ENCODE data around the gene IQCF5. TPM values are rescaled to one million over a fixed set of nuclear protein-coding genes. Genes with fewer than 3 reads are reported as not detected.
"Not testable (repeated sequence)": the region's sequence is repeated elsewhere in the genome, so short reads cannot be mapped to it uniquely, and the experiment has no call there.

IQCF5 gene
- total and polyA plus RNA-seq, 2 donors (not counting 3 experiments of a cell fraction or from before 2014, with no cell fraction given), result not detected

GRCh38 chr3:51855411-51855810 lies 20.0 kb downstream of the IQCF5 start:
- H3K4me1 ChIP-seq (ENCODE audit: control insufficient read depth, extremely low read depth, insufficient read depth, low read length); FAIRE-seq; DNase-seq (ENCODE audit: low read depth, low spot score); H3K9me1 ChIP-seq (replicated peaks; ENCODE audit: control insufficient read depth, extremely low read depth, insufficient read depth, low read length); H3K79me2 ChIP-seq (ENCODE audit: control insufficient read depth, insufficient read depth, low read length); dilution Hi-C loops (cut with MboI; ENCODE audit: extremely low pct_ligation_motif_present, low sequenced_read_pairs); CTCF ChIA-PET; H3K4me2 ChIP-seq (ENCODE audit: insufficient read depth, low read length); H2AFZ ChIP-seq (ENCODE audit: low read depth, low read length); H4K20me1 ChIP-seq (replicated peaks; ENCODE audit: control insufficient read depth, extremely low read depth, insufficient read depth, low read length); BruUV-seq (replicated peaks); intact Hi-C loops (cut with micrococcal nuclease); H3K9ac ChIP-seq (replicated peaks; ENCODE audit: extremely low read depth, insufficient read depth, low read length); H3K4me3 ChIP-seq (replicated peaks in 1 of 3; ENCODE audit: insufficient read depth in 1 of 3, low read depth in 1 of 3, low read length in 3 of 3); H3K27me3 ChIP-seq (ENCODE audit: control insufficient read depth in 2 of 2, insufficient read depth in 2 of 2, low read length in 2 of 2); H3K9me3 ChIP-seq (replicated peaks; ENCODE audit: control insufficient read depth, insufficient read depth, low read length); H3K36me3 ChIP-seq (ENCODE audit: control insufficient read depth in 2 of 2, extremely low read depth in 1 of 2, insufficient read depth in 2 of 2, low read length in 2 of 2); H3K27ac ChIP-seq (ENCODE audit: insufficient read depth, low read depth, low read length); POLR2A ChIA-PET: not testable (repeated sequence)

GRCh38 chr3:51845129-51845528 lies 30.3 kb downstream of the IQCF5 start:
- POLR2A ChIA-PET, result no interaction called here
- no peaks in the 10 kb centered on the region for H4K20me1 ChIP-seq (replicated peaks; ENCODE audit: control insufficient read depth, extremely low read depth, insufficient read depth, low read length)
- H3K9ac ChIP-seq (replicated peaks; ENCODE audit: extremely low read depth, insufficient read depth, low read length), result no peak overlapping the region
- H3K79me2 ChIP-seq (ENCODE audit: control insufficient read depth, insufficient read depth, low read length), result no peaks in the 10 kb centered on the region
- peaks cover 0 to 1% of the 10 kb centered on the region in 2 experiments for H3K27me3 ChIP-seq (ENCODE audit: control insufficient read depth in 2 of 2, insufficient read depth in 2 of 2, low read length in 2 of 2)
- CTCF ChIA-PET, result no interaction called here
- no peak overlapping the region for H3K27ac ChIP-seq (ENCODE audit: insufficient read depth, low read depth, low read length)
- H3K4me1 ChIP-seq (ENCODE audit: control insufficient read depth, extremely low read depth, insufficient read depth, low read length), result no peaks in the 10 kb centered on the region
- dilution Hi-C loops (cut with MboI; ENCODE audit: extremely low pct_ligation_motif_present, low sequenced_read_pairs), result no loop called here
- no peak for TF ChIP-seq GATA2 (IDR thresholded peaks at IDR 0.05; ENCODE audit: insufficient read depth, insufficient read length, low read depth, low read length)
- no peak for TF ChIP-seq EZH2 (IDR thresholded peaks at IDR 0.05; ENCODE audit: borderline replicate concordance, low read depth, low read length, severe bottlenecking)
- no peak for TF ChIP-seq POLR2A (IDR thresholded peaks at IDR 0.05; ENCODE audit: low read depth, low read length)
- TF ChIP-seq JUN (IDR thresholded peaks at IDR 0.05; ENCODE audit: borderline replicate concordance, insufficient read depth, insufficient read length, low read depth), result no peak
- no peak for TF ChIP-seq CTCF (IDR thresholded peaks at IDR 0.05; ENCODE audit: extremely low read depth in 1 of 2, insufficient read depth in 1 of 2, low read depth in 1 of 2, low read length in 2 of 2)
- TF ChIP-seq POLR2AphosphoS5 (IDR thresholded peaks at IDR 0.05; ENCODE audit: insufficient read depth, low read depth, low read length), result no peak
- TF ChIP-seq MYC (IDR thresholded peaks at IDR 0.05; ENCODE audit: low read depth, low read length), result no peak
- TF ChIP-seq MAX (IDR thresholded peaks at IDR 0.05; ENCODE audit: insufficient read depth, insufficient read length), result no peak
- no peak for TF ChIP-seq FOS (IDR thresholded peaks at IDR 0.05; ENCODE audit: borderline replicate concordance, insufficient read depth, low read length)
- no peak overlapping the region for H3K4me3 ChIP-seq (replicated peaks in 1 of 3; ENCODE audit: insufficient read depth in 1 of 3, low read depth in 1 of 3, low read length in 3 of 3)
- no peaks in the 10 kb centered on the region for H3K9me3 ChIP-seq (replicated peaks; ENCODE audit: control insufficient read depth, insufficient read depth, low read length)
- DNase-seq (ENCODE audit: low read depth, low spot score) (no peak), FAIRE-seq (no peak)
- no peaks in the 10 kb centered on the region for H3K9me1 ChIP-seq (replicated peaks; ENCODE audit: control insufficient read depth, extremely low read depth, insufficient read depth, low read length)
- no peak overlapping the region for H3K4me2 ChIP-seq (ENCODE audit: insufficient read depth, low read length)
- H3K36me3 ChIP-seq (ENCODE audit: control insufficient read depth in 2 of 2, extremely low read depth in 1 of 2, insufficient read depth in 2 of 2, low read length in 2 of 2), result no peaks in the 10 kb centered on the region
- intact Hi-C loops (cut with micrococcal nuclease), result no loop called here
- no peak overlapping the region for H2AFZ ChIP-seq (ENCODE audit: low read depth, low read length)
- BruUV-seq (replicated peaks), result no TSS peak

All from endothelial cell of umbilical vein (primary cell).